NCI-H82 treated with DMSO at 0.1 percent for 48 hours (cell line): Measurements from ENCODE around the gene ST8SIA6.
"Not testable (repeated sequence)": the region's sequence is repeated elsewhere in the genome, so short reads cannot be mapped to it uniquely, and the experiment has no call there.

ENCODE experiments used
- DNase-seq: peaks from one replicate; lab custom pipeline; 2025; ENCODE audit not compliant: unreplicated experiment; lab: John Stamatoyannopoulos, UW

The ST8SIA6 gene

DNA sequence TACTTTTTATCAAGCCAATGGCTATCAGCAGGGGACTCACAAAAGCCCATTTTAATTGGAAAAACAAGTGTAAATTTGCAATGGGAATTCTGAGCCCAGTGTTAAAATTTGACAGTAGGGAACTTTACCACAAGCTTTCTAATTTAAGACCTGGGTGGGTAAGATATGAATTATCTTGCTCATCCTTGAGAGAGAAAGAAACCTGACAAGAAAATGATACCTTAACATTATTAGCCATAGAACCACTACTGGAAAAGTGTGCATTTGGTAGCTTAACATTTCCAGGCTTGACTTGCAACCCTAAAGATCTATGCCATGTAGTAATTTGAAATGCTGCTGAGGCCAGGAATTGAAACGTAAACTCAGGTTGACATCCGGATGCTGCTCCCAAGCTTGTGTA, 2.7 kb upstream of the ST8SIA6 start:
- DNase-seq: no peak

DNA sequence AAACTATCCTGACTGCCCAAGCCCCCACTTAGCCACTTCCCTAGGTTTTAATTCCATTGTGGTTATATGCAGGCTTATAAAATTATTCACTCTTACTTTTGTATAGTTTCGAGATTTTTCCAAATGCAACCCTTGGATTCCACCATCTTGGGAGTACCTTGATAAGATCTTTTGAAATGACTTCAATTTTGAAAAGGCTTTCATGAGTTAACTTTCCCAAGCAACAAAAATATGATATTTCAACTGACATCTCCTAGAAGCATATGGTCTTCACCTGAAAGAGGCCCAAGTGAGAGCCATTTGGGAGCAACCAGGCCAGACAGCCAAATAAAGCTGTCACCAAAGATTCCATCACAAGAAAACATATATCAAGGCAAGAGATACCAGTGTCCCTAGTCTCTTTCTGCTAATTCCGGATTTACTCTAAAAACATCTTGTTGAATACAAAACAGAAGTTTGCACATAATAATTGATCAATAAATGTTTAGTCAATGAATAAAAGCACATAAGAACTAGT, 1.7 kb upstream of the ST8SIA6 start:
- no peak for DNase-seq

DNA sequence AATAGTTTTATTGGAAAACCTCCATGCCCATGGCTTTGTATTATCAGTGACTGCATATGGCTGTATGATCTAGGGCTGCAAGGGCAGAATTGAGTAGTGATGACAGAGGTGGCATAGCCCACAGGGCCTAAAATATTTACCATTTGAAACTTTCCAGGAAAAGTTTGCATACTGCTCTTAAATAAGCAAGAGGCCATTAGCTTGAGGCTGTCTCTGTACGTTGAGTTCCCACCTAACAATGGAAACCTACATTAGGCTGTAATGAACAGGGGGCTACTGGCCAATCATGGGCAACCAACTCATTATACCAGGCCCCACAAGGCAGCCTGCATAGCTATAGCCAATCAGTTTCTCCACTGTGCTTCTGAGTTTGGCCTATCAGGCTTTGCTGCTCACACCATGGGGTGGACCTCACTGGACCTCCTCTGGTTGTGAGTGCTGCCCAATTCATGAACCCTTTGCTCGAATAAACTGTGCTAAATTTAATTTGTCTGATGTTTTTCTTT, 673 bp upstream of the ST8SIA6 start:
- no peak for DNase-seq

DNA sequence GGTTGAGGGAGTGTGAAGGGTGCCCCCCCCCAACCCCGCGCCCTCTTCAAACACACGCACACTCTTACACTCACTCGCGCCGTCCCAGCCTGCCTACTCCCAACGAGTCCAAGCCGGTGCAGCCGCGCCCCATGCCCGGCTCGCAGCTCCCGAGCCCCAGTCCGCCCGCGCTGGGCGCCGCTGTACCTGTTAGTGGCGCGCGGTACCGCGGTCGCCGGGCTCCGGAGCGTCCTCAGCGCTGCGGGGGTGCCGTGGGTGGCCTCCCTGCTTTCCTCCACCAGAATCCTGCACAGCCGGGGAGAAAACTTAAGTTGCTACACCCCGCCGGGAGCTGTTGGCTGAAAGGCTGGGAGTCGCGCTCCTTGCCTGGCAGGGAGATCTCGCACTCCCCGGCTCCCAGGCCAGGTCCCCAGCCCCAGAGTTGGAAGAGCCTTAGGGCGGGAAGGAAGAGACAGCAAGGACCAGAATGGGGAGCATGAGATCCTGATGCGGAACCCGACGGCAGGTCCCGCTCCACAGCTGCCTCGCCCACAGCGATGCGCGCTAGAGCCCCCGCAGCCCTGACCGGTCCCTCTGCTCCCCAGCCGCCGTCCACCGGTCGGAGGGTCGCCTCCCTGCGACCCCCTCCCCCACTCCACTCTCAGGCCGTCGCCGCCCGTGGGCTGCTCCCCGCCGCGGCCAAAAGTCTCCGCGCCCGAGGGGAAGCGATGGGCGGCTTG, 863 bp downstream of the ST8SIA6 start:
- no peak for DNase-seq

DNA sequence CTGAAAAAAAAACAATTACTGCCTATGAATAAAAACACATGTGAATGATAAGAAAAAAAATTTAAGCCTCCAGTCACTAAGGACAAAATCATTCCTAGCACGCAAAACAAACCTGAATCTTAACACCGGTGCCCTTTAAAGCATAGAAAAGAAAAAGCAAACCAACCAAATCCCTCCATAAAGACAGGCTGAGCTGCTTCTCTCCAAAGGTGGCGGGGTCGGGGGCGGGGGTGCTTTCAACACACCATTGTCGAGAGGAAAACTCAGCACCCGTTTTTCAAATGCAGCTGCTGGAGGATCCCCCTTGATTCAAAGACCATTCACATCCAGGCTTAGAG, 1.4 kb downstream of the ST8SIA6 start:
- no peak for DNase-seq

DNA sequence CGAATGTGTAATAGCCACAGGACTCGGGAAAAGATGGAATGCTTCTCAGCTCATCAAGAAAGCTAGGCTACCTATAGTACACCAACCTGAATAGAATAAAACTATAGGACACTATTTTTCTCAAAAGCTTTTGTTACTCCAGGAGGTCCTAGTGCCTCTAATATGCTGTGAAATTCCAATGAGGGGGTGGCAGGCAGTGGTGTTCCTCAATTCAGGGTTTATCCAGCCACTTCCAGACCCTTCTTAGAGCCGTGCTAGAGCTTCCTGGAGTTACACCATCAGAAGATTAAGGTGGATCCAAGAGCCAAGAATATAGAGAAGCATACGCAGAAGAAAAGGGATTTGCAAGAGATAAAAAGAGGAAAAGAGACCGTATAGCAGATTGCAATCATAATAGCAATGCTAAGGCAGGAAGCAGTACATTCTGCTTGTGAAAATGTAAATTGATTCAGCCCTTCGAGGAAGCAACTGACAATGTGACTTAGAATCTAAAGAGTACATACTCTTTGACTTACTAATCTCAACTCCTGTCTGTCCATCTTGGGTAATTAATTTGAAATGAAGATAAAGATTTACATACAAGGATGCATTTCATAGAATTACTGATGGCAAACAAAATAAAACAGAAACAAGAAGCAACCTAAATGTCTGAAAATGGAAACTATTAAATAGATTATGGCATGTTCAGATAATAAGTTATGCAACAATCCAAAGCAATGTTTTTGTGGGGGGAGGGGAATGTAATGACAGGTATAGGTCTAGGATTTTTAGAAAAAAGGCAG, 2.1 kb downstream of the ST8SIA6 start:
- no peak for DNase-seq

DNA sequence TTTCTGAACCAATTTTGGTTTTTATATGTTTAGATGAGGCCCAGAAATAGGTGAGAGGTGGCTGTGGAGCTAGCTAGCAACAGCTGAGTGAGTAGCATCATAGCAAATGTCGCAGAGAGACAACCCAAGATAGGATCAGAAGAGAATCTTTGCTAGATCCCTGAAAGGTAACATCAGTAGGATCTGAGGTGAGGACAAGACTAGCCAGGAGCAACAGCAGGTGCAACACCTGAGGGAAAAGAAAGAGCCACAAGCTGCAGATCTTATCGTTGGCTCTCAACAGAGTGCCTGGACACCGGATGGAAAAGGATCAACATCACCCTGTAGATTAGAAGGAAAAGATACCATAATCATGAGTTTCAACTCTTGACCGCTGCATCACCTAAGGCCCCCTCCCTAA, 4.4 kb downstream of the ST8SIA6 start:
- no peak for DNase-seq

DNA sequence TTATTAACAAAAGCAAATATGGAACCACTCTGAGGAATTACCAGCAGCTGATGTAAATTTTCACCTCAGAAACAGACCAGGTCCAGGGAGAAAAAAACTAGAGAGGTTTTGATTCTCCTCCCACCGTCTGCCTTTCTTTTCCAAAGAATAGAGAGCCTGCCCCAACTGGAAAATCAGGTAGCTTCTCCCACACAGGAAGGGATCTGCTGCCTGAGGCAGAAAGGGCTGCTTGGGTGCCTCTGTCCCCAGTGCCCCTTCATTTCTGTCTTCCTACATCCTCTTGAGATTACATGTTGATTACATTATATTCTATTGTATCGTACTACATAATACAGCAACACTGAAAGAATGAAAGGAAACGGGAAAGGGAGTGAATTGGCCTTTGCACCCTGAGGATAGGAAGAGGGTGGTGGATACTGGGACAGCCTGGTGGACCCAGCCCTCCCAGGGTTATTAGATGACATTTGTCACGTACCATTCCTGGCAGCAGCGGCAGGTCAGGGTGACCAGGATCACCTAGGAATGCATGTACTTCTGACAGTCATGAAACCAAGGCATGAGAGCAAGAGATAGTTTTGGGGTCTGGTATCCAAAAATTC, 8.9 kb downstream of the ST8SIA6 start:
- no peak for DNase-seq

DNA sequence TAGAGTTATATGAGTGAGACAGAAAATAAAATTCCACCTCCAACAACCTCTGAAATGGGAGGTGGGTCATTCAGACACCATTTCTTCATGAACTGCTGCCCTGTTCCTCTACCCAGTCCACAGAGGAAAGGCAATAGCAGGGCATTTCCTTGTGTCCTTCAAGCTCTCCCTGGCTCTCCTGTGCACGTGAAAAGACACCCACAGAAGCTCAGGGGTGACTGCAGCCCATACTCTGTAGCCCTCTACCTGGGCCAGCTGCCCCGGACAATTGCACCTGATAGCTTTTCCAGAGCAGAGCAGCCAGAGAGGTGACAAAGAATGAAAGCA, 10.0 kb downstream of the ST8SIA6 start:
- no peak for DNase-seq

DNA sequence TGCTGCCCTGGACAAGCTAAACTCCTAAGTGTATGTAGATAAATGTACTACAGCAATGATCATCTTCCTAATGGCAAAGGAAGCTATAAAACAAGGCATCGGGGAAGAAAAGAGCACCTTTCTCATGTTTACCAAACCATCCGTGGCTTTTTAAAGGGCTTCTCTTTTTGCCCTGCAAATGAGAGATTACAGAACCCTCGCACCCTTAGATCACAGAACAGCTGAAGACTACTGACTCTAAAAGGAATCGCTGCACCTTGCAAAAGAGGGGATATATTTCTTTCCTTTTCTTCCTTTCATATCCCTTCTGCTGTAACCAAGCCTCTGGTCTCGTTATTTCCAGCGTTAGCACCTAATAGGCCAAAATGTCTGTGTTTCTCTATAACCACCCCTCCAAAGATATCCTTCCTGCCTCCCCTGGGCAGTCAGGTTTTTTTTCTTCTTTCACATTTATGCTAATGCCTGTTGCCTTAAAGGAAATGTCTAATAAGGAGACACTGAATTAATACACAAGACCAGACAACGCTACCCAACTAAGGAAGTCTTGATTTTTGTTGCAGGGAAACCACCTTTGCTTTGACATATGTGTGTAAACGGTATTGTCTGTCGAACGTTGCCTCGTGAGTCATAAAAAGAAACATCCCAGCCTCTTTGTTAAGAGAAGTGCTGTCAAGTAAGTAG, 10.5 kb downstream of the ST8SIA6 start:
- no peak for DNase-seq

DNA sequence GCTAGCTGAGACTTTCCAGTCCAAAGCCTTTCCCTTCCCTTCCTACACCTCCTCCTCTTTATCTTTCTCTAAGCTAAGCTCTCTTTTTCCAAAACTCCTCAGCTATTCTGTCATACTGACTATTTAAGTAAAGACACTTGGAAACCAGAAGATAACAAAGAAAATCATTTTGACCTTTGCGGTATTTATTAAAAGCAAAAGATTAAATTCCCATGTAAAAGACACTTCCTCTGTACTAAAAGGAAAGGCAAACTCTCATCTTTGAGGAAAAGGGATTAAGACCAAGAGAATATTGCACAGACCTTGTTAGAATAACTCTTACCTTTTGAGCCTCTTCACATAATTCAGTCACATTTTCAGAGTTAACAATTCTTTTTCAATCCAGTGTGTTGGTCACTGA, 15.8 kb downstream of the ST8SIA6 start:
- DNase-seq: no peak

DNA sequence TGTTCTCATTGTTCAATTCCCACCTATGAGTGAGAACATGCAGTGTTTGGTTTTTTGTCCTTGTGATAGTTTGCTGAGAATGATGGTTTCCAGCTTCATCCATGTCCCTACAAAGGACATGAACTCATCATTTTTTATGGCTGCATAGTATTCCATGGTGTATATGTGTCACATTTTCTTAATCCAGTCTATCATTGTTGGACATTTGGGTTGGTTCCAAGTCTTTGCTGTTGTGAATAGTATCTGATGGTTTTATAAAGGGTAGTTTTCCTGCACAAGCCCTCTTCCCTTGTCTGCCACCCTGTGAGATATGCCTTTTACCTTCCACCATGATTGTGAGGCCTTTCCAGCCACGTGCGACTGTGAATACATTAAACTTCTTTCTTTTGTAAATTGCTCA, 17.8 kb downstream of the ST8SIA6 start:
- not testable (repeated sequence) for DNase-seq

DNA sequence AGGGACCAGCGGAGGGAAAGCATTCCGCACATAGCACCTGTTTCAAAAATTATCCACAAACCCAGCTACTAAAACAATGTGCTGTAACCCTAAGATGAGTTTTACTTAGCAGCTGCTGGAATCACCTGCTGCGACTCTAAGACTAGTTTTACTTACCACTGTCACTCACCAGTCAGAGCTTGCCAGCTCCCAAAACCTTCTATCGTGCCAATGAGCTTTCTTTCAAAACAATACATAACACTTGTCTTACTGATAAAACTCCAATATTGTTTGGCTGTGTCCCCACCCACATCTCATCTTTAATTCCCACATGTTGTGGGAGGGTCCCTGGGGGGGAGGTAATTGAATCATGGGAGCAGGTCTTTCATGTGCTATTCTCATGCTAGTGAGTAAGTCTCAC, 18.4 kb downstream of the ST8SIA6 start:
- no peak for DNase-seq

DNA sequence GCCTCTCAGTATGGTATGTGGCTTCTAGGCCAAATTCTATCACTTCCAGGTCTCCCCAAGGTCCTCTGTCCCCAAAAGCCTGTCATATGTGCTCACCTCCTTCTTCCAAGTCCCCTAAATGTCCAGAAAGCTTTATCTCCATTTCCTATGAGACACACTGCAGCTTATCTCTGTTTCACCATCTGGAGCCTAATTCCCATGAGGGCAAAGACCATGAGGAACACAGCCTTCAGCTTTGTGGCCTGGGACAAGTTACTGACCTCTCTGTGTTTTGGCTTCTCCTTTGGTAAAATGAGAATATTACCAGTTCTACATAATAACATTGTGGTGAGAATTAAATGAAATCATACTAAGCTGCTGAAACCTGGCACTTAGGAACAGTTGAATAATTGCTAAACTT, 19.2 kb downstream of the ST8SIA6 start:
- DNase-seq: no peak

DNA sequence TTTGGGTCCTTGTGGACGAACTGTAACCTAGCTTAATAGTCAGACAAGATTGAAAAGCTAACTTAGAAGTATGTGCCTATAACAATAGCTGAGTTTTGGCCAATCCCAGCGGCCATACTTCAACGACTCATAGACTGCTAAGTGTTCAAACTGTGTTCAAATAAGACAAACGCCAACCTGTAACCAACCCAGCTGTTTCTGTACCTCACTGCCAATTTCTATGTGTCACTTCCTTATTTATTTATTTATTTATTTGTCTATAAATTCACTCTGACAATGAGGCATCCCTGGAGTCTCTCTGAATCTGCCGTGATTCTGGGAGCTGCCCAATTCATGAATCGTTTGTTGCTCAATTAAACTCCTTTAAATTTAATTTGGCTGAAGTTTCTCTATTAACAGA, 21.7 kb downstream of the ST8SIA6 start:
- DNase-seq: no peak

DNA sequence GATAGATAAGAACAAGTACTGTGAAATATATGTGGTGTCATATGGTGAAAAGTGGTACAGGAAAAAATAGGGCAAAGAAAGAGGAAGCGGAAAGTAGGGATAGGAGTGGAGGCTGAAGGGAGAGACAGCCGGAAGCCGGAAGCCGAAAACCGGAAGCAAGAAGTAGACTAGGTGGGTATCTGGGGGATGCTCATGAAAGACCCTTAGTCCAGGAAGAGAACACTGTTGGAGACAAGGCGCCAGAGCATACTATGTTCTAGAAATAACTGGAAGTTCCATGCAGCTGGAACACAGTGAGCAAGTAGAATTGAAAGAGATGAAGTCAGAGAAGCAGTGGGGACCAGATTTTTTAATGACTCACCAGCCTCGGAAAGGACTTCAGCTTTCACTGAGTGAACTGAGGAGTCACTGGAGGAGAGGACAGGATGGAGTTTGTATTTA, 22.5 kb downstream of the ST8SIA6 start:
- DNase-seq: no peak

DNA sequence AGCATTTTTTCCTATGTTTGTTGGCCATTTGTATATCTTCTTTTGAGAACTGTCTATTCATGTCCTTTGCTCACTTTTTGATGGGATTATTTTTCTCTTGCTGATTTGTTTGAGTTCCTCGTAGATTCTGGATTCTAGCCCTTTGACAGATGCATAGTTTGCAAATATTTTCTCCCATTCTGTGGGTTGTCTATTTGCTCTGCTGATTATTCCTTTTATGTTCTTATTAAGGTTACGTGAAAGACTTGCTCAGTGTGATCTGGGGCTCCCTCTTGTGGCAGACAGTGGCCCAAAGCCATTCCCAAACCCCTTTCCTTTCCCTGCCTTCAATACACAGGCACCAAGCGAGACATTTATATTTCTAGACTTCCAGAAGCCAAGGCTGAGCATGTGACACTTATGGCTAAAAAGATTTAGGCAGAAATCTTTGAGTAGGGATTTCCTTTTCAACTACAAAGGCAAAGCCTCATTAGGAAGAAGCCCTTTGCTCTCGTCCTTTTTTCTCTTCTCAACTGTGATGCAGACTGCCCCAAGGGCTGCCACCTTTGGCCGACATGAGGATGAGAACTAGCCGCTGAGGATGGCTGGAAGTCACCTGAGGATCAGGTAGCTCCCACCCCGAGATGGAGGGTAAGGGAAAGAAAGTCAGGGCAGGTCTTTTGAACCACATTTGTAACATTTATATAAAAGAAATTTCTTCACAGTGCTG, 23.6 kb downstream of the ST8SIA6 start:
- peak; percentile 8 for DNase-seq

DNA sequence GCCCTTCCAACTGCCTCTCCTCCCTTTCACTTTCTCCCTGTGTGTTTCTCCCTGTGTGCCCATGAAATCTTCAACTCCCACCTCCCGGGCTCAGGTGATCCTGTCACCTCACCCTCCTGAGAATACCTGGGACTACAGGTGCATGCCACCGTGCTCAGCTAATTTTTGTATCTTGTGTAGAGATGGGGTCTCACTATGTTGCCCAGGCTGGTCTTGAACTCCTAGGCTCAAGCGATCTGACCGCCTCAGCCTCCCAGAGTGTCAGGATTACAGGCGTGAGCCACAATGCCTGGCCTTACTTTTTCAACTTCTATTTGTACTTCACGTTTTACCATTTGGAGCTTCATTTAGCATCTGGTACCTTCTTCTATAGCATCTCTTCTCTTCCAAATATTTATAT, 24.9 kb downstream of the ST8SIA6 start:
- DNase-seq: no peak

DNA sequence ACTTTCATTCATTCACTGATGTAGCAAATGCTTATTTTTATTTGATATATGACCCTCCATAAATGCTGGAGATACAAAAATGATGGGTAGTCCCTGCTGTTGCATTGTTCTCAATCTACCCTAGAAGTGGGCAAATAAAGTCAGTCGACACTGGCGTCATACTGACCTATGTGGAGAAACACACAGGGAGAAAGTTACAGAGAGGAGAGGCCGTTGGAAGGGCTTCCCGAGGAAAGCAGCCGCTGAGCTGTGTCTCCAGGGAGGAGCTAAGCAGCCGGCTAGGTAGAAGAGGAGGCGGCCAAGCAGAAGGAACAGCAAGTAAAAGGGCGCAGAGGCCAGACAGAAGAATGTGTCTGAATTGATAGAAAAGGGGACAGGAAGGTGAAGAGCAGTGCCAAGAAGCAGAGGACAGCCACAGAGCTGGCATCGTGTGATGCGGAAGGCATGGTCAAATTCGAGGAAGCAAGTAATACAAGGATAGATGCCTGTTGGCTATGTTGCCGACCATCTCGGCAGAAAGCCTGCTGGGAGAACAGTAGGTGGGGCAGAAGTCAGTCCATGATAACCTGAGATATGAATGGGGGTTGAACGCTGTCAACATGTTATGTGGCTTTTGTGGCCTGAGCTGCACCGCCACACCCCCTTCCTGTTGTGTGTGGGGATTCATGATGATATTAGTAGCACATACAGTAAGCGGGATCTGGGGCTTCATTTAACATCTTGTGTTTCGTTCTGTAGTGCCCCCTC, 25.9 kb downstream of the ST8SIA6 start:
- no peak for DNase-seq

DNA sequence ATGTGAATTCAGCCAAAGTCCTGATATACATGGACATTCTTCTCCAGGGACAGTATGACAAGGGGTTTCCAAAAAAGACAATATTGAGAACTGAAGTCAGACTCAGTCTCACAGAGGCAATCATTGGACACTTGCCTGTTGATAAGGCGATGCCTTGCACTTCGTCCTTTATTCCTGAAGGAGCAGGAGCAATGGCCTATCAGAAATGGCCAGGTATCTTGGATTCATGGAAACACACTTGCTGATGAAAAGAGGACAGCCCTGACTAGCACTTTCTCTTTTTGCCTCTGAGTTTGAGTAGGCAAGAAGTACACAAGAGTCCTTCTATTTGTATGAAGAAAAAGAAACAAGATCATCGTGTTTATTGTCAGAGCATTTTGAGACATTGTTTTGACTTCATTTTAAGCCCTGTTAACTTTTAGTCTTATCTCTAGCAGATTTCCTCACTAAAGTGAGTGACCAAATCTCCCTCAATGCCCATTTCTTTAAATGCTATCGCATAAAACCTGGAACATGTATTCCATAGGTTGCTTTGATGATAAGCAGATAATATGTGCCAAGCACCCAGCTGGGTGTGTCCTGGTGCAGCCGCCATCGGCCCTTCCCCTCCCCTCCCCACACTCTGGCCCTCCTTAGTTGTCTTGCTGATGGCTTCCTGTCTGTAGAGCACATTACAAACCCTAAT, 26.6 kb downstream of the ST8SIA6 start:
- no peak for DNase-seq
